K562 (cell line): ENCODE measurements around the gene ZFAND6. TPM values are rescaled to one million over a fixed set of nuclear protein-coding genes. Genes with fewer than 3 reads are reported as not detected.
A peak's percentile ranks its signal among the peaks of the same experiment; 100 is the strongest.

Source experiments
- CBFB ChIP-seq: sonication (generic); formaldehyde crosslinking; IDR thresholded peaks from 2 replicates; pipeline ENCODE4 v1.4.0; 2020; ENCODE audit warnings: mild to moderate bottlenecking, missing genetic modification reagents
- CREM ChIP-seq: IDR thresholded peaks from 2 replicates; pipeline ENCODE4 v1.6.1; 2014; ENCODE audit warnings: antibody characterized with exemption, low read depth
- HES1 ChIP-seq: fragments of 450-650 bp; IDR thresholded peaks from 2 replicates; pipeline ENCODE4 v1.6.1; 2016; ENCODE audit warnings: low read depth, mild to moderate bottlenecking, moderate library complexity
- HOXB6 ChIP-seq: fragments of 250-450 bp; sonication (Bioruptor Pico); IDR thresholded peaks from 2 replicates; pipeline ENCODE4 v1.5.1; 2022; ENCODE audit warnings: mild to moderate bottlenecking, borderline replicate concordance
- MYBL2 ChIP-seq, 2 experiments: fragments of 450-650 bp in 1 of 2; sonication (generic) in 1 of 2; formaldehyde crosslinking in 1 of 2; IDR thresholded peaks; 2 replicates each; pipeline versions ENCODE4 v1.6.1 to v1.8.1; 2017 to 2022; ENCODE audit warnings: borderline replicate concordance in 1 of 2, inconsistent platforms in 1 of 2, low read depth in 1 of 2, mild to moderate bottlenecking in 1 of 2, missing genetic modification reagents in 1 of 2, moderate library complexity in 1 of 2
- NCOA4 ChIP-seq: fragments of 450-650 bp; IDR thresholded peaks from 2 replicates; pipeline ENCODE4 v1.6.1; 2018; ENCODE audit warnings: mild to moderate bottlenecking; ENCODE audit not compliant: partially characterized antibody
- NEUROD1 ChIP-seq: fragments of 150-350 bp; IDR thresholded peaks from 2 replicates; pipeline ENCODE4 v1.6.1; 2014; ENCODE audit warnings: borderline replicate concordance, low read length, low read depth; ENCODE audit not compliant: partially characterized antibody
- PHF20 ChIP-seq: fragments of 450-650 bp; IDR thresholded peaks from 2 replicates; pipeline ENCODE4 v1.6.1; 2018; ENCODE audit not compliant: partially characterized antibody
- PHF21A ChIP-seq: fragments of 450-650 bp; IDR thresholded peaks from 2 replicates; pipeline ENCODE4 v1.6.1; 2017; ENCODE audit warnings: low read depth, borderline replicate concordance
- PKNOX1 ChIP-seq: fragments of 450-650 bp; IDR thresholded peaks from 2 replicates; pipeline ENCODE4 v1.6.1; 2016
- POLR3G ChIP-seq: IDR thresholded peaks from 2 replicates; pipeline ENCODE4 v1.6.1; 2011; ENCODE audit not compliant: insufficient read length, insufficient replicate concordance; ENCODE audit errors: extremely low read depth
- PRMT5 ChIP-seq: sonication (generic); formaldehyde crosslinking; IDR thresholded peaks from 2 replicates; pipeline ENCODE4 v1.5.0; 2020; ENCODE audit warnings: missing genetic modification reagents
- PURB ChIP-seq: sonication (generic); formaldehyde crosslinking; IDR thresholded peaks from 2 replicates; pipeline ENCODE4 v1.9.0; 2021; ENCODE audit warnings: low read depth, mild to moderate bottlenecking, missing genetic modification reagents
- RNF2 ChIP-seq: sonication (generic); IDR thresholded peaks from 2 replicates; pipeline ENCODE4 v1.6.1; 2016
- SNIP1 ChIP-seq: fragments of 450-650 bp; IDR thresholded peaks from 2 replicates; pipeline ENCODE4 v1.7.1; 2017; ENCODE audit warnings: low read depth, mild to moderate bottlenecking
- THAP12 ChIP-seq: fragments of 250-450 bp; sonication (Bioruptor Pico); IDR thresholded peaks from 2 replicates; pipeline ENCODE4 v1.9.0; 2021; ENCODE audit warnings: mild to moderate bottlenecking, inconsistent platforms
- ZNF668 ChIP-seq: fragments of 250-450 bp; sonication (Bioruptor Pico); IDR thresholded peaks from 2 replicates; pipeline ENCODE4 v1.8.0; 2022; ENCODE audit warnings: mild to moderate bottlenecking, inconsistent platforms
- polyA plus RNA-seq, 8 experiments: library from polyadenylated mRNA; depleted of rRNA in 4 of 8; stranded (reverse) in 5 of 8; unstranded in 3 of 8; fragments of >200 nt; fragmentation: Nextera tagmentation in 2 of 8; fragmentation: Illumina TruSeq in 1 of 8; extraction: Ambion mirVana in 2 of 8; extraction: Trizol in 1 of 8; gene quantifications; 2 replicates each; pipeline versions ENCODE4 v1.2.1 to v1.2.3, GENCODE V29; 2011 to 2014; ENCODE audit warnings: inconsistent platforms in 1 of 8, missing spikeins in 1 of 8
- total RNA-seq, 7 experiments: library from RNA; depleted of rRNA in 6 of 7; stranded (reverse); fragments of >200 nt in 6 of 7; fragmentation: Illumina TruSeq in 2 of 7; extraction: Trizol in 2 of 7; gene quantifications; 2 replicates each; pipeline versions ENCODE4 v1.2.1 to v1.2.3, GENCODE V29; 2011 to 2021; ENCODE audit warnings: low replicate concordance in 1 of 7
- TF ChIP-seq, protein P1 (sequence below): fragments of 250-450 bp; sonication (Bioruptor Pico); IDR thresholded peaks from 2 replicates; pipeline ENCODE4 v1.8.0; 2021; ENCODE audit warnings: moderate library complexity, mild to moderate bottlenecking, inconsistent platforms
- TF ChIP-seq, protein P2 (sequence below), 2 experiments: fragments of 450-650 bp; IDR thresholded peaks; 2 replicates each; pipeline ENCODE4 v1.6.1; 2016
- TF ChIP-seq, protein P3 (sequence below): sonication (generic); formaldehyde crosslinking; IDR thresholded peaks from 2 replicates; pipeline ENCODE4 v1.8.0; 2022; ENCODE audit warnings: mild to moderate bottlenecking, missing genetic modification reagents

ZFAND6 gene
- total and polyA plus RNA-seq, 9 of the 15 experiments (the other 6 are each of a cell fraction or from before 2014, with no cell fraction given), result 53.9 to 206 (median 88.9) TPM

DNA sequence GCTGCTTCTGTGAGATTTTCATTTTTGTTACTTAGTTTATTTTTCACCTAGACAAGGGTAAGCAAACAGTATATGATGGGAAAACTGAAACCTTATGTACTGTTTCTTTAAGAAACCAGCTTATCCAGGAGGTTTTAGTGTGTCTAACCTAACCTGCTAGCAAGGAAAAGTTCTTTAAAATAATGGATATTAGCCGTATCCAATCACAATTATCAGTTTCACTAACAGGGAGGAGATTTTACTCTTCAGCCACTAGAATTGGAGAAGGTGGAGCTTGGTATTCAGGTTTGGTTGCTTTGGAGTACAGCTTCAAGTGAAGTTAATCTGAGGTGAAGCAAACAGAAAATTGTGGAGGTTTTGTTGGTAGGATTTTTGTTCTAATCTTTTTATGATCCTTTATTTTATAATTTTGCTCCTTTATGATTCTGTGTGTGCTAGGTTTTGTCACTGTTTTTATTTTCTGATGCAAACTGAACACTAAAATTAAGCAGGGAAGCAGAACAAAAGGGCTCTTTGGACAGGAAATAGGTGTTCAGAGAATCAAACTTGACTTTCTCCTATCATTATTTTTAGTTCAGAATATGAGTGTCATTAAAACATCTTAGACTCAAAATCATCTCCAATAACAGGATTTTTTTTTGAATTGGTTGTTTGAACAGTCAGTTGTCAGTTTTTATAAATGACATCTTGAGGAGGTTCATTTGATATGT lies 13.0 kb downstream of the ZFAND6 start (continued):
- TF ChIP-seq THAP12 (CRISPR knock-in tag) (no peak), PKNOX1 (peak; percentile 97), ZNF668 (CRISPR knock-in tag) (no peak), PRMT5 (CRISPR knock-in tag) (no peak), PHF21A (no peak), SNIP1 (no peak), MYBL2 (IDR thresholded peaks at IDR 0.05; ENCODE audit: low read depth) (peak; percentile 57; the same call in 1 of the 2 replicates), MYBL2 (CRISPR knock-in tag; IDR thresholded peaks at IDR 0.05; ENCODE audit: borderline replicate concordance) (no peak), PHF20 (no peak), NCOA4 (no peak), PURB (no peak), HOXB6 (CRISPR knock-in tag) (no peak), RNF2 (no peak), NEUROD1 (peak; percentile 83), CBFB (no peak), HES1 (no peak), POLR3G (no peak), CREM (0 out of 2 replicates have a peak, but pooled peaks have one; percentile 6)
- TF ChIP-seq, protein P1, sequence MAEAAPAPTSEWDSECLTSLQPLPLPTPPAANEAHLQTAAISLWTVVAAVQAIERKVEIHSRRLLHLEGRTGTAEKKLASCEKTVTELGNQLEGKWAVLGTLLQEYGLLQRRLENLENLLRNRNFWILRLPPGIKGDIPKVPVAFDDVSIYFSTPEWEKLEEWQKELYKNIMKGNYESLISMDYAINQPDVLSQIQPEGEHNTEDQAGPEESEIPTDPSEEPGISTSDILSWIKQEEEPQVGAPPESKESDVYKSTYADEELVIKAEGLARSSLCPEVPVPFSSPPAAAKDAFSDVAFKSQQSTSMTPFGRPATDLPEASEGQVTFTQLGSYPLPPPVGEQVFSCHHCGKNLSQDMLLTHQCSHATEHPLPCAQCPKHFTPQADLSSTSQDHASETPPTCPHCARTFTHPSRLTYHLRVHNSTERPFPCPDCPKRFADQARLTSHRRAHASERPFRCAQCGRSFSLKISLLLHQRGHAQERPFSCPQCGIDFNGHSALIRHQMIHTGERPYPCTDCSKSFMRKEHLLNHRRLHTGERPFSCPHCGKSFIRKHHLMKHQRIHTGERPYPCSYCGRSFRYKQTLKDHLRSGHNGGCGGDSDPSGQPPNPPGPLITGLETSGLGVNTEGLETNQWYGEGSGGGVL, result no peak
- TF ChIP-seq, protein P2, sequence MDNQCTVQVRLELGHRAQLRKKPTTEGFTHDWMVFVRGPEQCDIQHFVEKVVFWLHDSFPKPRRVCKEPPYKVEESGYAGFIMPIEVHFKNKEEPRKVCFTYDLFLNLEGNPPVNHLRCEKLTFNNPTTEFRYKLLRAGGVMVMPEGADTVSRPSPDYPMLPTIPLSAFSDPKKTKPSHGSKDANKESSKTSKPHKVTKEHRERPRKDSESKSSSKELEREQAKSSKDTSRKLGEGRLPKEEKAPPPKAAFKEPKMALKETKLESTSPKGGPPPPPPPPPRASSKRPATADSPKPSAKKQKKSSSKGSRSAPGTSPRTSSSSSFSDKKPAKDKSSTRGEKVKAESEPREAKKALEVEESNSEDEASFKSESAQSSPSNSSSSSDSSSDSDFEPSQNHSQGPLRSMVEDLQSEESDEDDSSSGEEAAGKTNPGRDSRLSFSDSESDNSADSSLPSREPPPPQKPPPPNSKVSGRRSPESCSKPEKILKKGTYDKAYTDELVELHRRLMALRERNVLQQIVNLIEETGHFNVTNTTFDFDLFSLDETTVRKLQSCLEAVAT (IDR thresholded peaks at IDR 0.05), result no peak
- TF ChIP-seq, protein P3, sequence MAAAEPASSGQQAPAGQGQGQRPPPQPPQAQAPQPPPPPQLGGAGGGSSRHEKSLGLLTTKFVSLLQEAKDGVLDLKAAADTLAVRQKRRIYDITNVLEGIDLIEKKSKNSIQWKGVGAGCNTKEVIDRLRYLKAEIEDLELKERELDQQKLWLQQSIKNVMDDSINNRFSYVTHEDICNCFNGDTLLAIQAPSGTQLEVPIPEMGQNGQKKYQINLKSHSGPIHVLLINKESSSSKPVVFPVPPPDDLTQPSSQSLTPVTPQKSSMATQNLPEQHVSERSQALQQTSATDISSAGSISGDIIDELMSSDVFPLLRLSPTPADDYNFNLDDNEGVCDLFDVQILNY (CRISPR knock-in tag), result no peak
